ENCODE measurements around the gene FRY.

GRCh38 chr13:32214071-32214470, 182.5 kb downstream of the FRY start:
- no peak for TF ChIP-seq CTCF (IDR thresholded peaks at IDR 0.05)
- TF ChIP-seq POLR2A (IDR thresholded peaks at IDR 0.05), result no peak
